Measurements from ENCODE around the gene MACF1. TPM values are rescaled to one million over a fixed set of nuclear protein-coding genes. Genes with fewer than 3 reads are reported as not detected.

MACF1 gene
- total and polyA plus RNA-seq, 10 donors, result 50.8 to 641 (median 414) TPM

DNA sequence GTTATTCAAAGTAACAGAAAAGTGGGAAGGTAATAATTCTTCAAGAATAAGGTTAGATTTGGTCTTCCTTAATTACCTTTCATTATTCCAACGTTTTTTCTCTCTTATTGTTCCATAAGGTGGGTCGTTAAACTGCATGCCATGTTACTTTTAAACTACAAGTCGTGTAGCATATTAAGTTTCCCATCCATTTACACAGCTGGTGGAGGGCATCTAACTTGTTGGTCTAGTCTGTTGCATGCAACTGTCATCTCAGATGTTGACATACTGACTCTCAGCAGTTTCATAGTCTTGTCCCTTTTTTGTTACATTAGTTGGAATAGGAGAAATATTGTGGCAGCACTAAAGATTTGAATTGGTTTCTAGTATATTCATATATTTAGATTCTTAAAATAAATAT is 232.3 kb downstream of the MACF1 start:
- TF ChIP-seq, protein P1, sequence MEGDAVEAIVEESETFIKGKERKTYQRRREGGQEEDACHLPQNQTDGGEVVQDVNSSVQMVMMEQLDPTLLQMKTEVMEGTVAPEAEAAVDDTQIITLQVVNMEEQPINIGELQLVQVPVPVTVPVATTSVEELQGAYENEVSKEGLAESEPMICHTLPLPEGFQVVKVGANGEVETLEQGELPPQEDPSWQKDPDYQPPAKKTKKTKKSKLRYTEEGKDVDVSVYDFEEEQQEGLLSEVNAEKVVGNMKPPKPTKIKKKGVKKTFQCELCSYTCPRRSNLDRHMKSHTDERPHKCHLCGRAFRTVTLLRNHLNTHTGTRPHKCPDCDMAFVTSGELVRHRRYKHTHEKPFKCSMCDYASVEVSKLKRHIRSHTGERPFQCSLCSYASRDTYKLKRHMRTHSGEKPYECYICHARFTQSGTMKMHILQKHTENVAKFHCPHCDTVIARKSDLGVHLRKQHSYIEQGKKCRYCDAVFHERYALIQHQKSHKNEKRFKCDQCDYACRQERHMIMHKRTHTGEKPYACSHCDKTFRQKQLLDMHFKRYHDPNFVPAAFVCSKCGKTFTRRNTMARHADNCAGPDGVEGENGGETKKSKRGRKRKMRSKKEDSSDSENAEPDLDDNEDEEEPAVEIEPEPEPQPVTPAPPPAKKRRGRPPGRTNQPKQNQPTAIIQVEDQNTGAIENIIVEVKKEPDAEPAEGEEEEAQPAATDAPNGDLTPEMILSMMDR (IDR thresholded peaks at IDR 0.05 in 8 of 11, conservative IDR thresholded peaks at IDR 0.05 in 3 of 11), result no peak
- TF ChIP-seq POLR2AphosphoS5 (IDR thresholded peaks at IDR 0.05), result no peak
- no peak for TF ChIP-seq POLR2A (IDR thresholded peaks at IDR 0.05)
- no peaks in the 10 kb centered on the region for H3K4me1 ChIP-seq
- WGBS, 5 donors, result 83 to 91% (median 90%) methylated on average over 3 of the region's 3 CpGs
- no peak for DNase-seq
- no peaks in the 10 kb centered on the region for H3K9me3 ChIP-seq
- no peak overlapping the region for H3K4me3 ChIP-seq
- H3K27me3 ChIP-seq (replicated peaks in 1 of 7), result no peaks in the 10 kb centered on the region
- intact Hi-C loops (cut with DNase I; ENCODE audit: low total_unique reads), result no loop called here
- H3K27ac ChIP-seq, result no peak overlapping the region
- peaks cover 0 to 100% (median 98%) of the 10 kb centered on the region in 6 donors for H3K36me3 ChIP-seq

DNA sequence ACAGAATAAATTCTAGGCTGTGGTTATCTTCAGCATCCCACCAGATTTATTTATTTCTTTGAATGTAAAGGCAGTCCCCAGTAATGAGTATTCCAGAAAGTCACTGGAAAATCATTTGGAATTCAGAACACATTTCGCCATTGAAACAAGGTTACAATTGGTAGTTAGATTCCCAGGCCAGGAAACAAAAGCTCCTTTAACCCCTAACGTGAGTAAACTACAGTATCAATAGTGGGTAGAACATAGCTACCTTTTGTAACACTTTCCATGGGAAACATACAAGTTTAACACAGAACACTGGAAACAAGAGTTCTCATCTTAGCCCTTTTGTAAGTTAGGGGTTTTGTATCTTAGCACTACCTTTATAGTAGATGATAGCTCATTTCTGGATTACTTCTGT is 233.5 kb downstream of the MACF1 start:
- peaks cover 0 to 100% (median 98%) of the 10 kb centered on the region in 6 donors for H3K36me3 ChIP-seq
- no peaks in the 10 kb centered on the region for H3K27me3 ChIP-seq (replicated peaks in 1 of 7)
- H3K4me1 ChIP-seq, result no peaks in the 10 kb centered on the region
- 90 to 97% (median 93%) methylated on average over 2 of the region's 2 CpGs for WGBS, 5 donors
- H3K4me3 ChIP-seq, result no peak overlapping the region
- no peak overlapping the region for H3K27ac ChIP-seq
- H3K9me3 ChIP-seq, result no peaks in the 10 kb centered on the region
- no peak for DNase-seq
- intact Hi-C loops (cut with DNase I; ENCODE audit: low total_unique reads), result no loop called here
- TF ChIP-seq POLR2A (IDR thresholded peaks at IDR 0.05), result no peak
- TF ChIP-seq, protein P1 (IDR thresholded peaks at IDR 0.05 in 8 of 11, conservative IDR thresholded peaks at IDR 0.05 in 3 of 11), result no peak
- TF ChIP-seq POLR2AphosphoS5 (IDR thresholded peaks at IDR 0.05), result no peak

DNA sequence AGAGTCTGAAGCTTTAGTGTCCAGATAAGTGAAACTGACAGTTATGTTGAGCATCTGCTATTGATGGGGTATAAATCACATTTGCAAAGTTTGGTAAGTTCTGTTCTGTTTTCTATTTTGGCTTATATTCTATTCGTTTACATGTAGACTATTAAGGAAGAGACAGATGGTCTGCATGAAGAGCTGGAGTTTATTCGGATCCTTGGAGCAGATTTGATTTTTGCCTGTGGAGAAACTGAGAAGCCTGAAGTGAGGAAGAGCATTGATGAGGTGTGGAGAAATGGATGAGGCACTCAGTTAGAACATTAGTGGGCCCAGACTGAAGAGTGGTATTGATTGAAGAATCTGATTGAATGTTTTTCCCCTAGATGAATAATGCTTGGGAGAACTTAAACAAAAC is 236.4 kb downstream of the MACF1 start:
- intact Hi-C loops (cut with DNase I; ENCODE audit: low total_unique reads), result no loop called here
- Histone ChIP-seq H3K27me3 (replicated peaks in 1 of 7) (no peaks in the 10 kb centered on the region), H3K4me1 (no peaks in the 10 kb centered on the region), H3K4me3 (no peak overlapping the region), H3K27ac (no peak overlapping the region), H3K36me3 (peaks cover 3 to 100% (median 99%) of the 10 kb centered on the region in 6 donors), H3K9me3 (no peaks in the 10 kb centered on the region)
- TF ChIP-seq POLR2A (IDR thresholded peaks at IDR 0.05) (no peak), POLR2AphosphoS5 (IDR thresholded peaks at IDR 0.05) (no peak)
- TF ChIP-seq, protein P1 (IDR thresholded peaks at IDR 0.05 in 8 of 11, conservative IDR thresholded peaks at IDR 0.05 in 3 of 11), result no peak
- no peak for DNase-seq
- WGBS, 5 donors, result 84 to 90% (median 87%) methylated on average over 2 of the region's 2 CpGs

DNA sequence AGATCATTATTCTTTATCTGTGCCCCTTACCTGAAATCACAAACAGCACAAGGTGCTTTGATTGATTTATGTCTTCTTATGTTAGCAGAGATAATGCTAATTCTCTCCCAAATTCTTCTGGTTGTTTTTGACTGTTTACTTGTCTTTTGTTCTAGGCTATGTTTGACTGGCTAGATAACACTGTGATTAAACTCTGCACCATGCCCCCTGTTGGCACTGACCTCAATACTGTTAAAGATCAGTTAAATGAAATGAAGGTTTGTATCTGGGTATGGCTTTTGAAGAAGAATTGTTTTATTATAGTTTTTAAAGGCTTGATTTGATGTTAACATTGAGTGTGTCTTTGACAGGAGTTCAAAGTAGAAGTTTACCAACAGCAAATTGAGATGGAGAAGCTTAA is 237.3 kb downstream of the MACF1 start:
- no peak for TF ChIP-seq POLR2AphosphoS5 (IDR thresholded peaks at IDR 0.05)
- TF ChIP-seq, protein P1 (IDR thresholded peaks at IDR 0.05 in 8 of 11, conservative IDR thresholded peaks at IDR 0.05 in 3 of 11), result no peak
- TF ChIP-seq POLR2A (IDR thresholded peaks at IDR 0.05), result no peak
- H3K27me3 ChIP-seq (replicated peaks in 1 of 7), result no peaks in the 10 kb centered on the region
- H3K27ac ChIP-seq, result no peak overlapping the region
- H3K9me3 ChIP-seq, result no peaks in the 10 kb centered on the region
- H3K4me3 ChIP-seq, result no peak overlapping the region
- no peak for DNase-seq
- H3K36me3 ChIP-seq, result peaks cover 3 to 100% (median 97%) of the 10 kb centered on the region in 6 donors
- intact Hi-C loops (cut with DNase I; ENCODE audit: low total_unique reads), result no loop called here
- peaks cover 0 to 2% (median 0%) of the 10 kb centered on the region in 6 donors for H3K4me1 ChIP-seq

Measured in spleen (tissue), 11 donors.